SK-N-SH treated with all-trans-retinoic acid at 6 μM for 48 hours (cell line): ENCODE measurements around the gene TLCD1.
"Not testable (repeated sequence)": the region's sequence is repeated elsewhere in the genome, so short reads cannot be mapped to it uniquely, and the experiment has no call there.

ENCODE experiments used
- ATAC-seq: fragments of 200-7000 bp; cut with Tn5 transposase; 3 replicates; pipeline ENCODE4 v1.9.1; 2020; ENCODE audit warnings: mild to moderate bottlenecking, moderate library complexity
- ARNTL ChIP-seq: fragments of 450-650 bp; formaldehyde crosslinking; IDR thresholded peaks from 2 replicates; pipeline ENCODE4 v1.5.0; 2020; ENCODE audit warnings: low read depth, mild to moderate bottlenecking, moderate library complexity, borderline replicate concordance
- BACH2 ChIP-seq: fragments of 250-450 bp; sonication (Bioruptor Pico); IDR thresholded peaks from 2 replicates; pipeline ENCODE4 v1.9.0; 2021; ENCODE audit warnings: mild to moderate bottlenecking, borderline replicate concordance
- CSDC2 ChIP-seq: fragments of 250-450 bp; sonication (Bioruptor Pico); IDR thresholded peaks from 2 replicates; pipeline ENCODE4 v1.5.0; 2020; ENCODE audit warnings: mild to moderate bottlenecking, moderate library complexity
- CSRNP3 ChIP-seq: fragments of 250-450 bp; sonication (Bioruptor Pico); IDR thresholded peaks from 2 replicates; pipeline ENCODE4 v1.5.1; 2021; ENCODE audit warnings: mild to moderate bottlenecking, moderate library complexity
- ESRRG ChIP-seq: fragments of 250-450 bp; sonication (Bioruptor Pico); IDR thresholded peaks from 2 replicates; pipeline ENCODE4 v1.6.1; 2021; ENCODE audit warnings: mild to moderate bottlenecking
- GLIS3 ChIP-seq: fragments of 250-450 bp; sonication (Bioruptor Pico); IDR thresholded peaks from 2 replicates; pipeline ENCODE4 v1.5.0; 2020; ENCODE audit warnings: mild to moderate bottlenecking, moderate library complexity
- ISL1 ChIP-seq: fragments of 250-450 bp; sonication (Bioruptor Pico); IDR thresholded peaks from 2 replicates; pipeline ENCODE4 v2.1.2; 2022; ENCODE audit warnings: mild to moderate bottlenecking, moderate library complexity
- OSR1 ChIP-seq: fragments of 250-450 bp; sonication (Bioruptor Pico); IDR thresholded peaks from 2 replicates; pipeline ENCODE4 v1.8.0; 2022; ENCODE audit warnings: moderate library complexity, mild to moderate bottlenecking, inconsistent platforms
- POU6F1 ChIP-seq: fragments of 250-450 bp; sonication (Bioruptor Pico); IDR thresholded peaks from 2 replicates; pipeline ENCODE4 v1.8.0; 2021; ENCODE audit warnings: low read depth, mild to moderate bottlenecking, moderate library complexity, borderline replicate concordance
- PPARA ChIP-seq: fragments of 250-450 bp; sonication (Bioruptor Pico); IDR thresholded peaks from 2 replicates; pipeline ENCODE4 v1.5.0; 2020; ENCODE audit warnings: mild to moderate bottlenecking, borderline replicate concordance
- RARB ChIP-seq: fragments of 250-450 bp; sonication (Bioruptor Pico); IDR thresholded peaks from 2 replicates; pipeline ENCODE4 v1.8.0; 2021; ENCODE audit warnings: mild to moderate bottlenecking, moderate library complexity
- SNAI2 ChIP-seq: fragments of 250-450 bp; sonication (Bioruptor Pico); IDR thresholded peaks from 2 replicates; pipeline ENCODE4 v1.5.0; 2020; ENCODE audit warnings: mild to moderate bottlenecking, moderate library complexity
- TCF4 ChIP-seq: fragments of 250-450 bp; sonication (Bioruptor Pico); IDR thresholded peaks from 2 replicates; pipeline ENCODE4 v1.8.0; 2021; ENCODE audit warnings: mild to moderate bottlenecking, moderate library complexity, borderline replicate concordance
- TOX ChIP-seq: fragments of 250-450 bp; sonication (Bioruptor Pico); IDR thresholded peaks from 2 replicates; pipeline ENCODE4 v1.8.0; 2021; ENCODE audit warnings: mild to moderate bottlenecking, moderate library complexity, borderline replicate concordance
- TSHZ2 ChIP-seq: fragments of 250-450 bp; sonication (Bioruptor Pico); IDR thresholded peaks from 2 replicates; pipeline ENCODE4 v1.5.0; 2020; ENCODE audit warnings: mild to moderate bottlenecking, moderate library complexity
- ZC3H10 ChIP-seq: fragments of 250-450 bp; sonication (Bioruptor Pico); IDR thresholded peaks from 2 replicates; pipeline ENCODE4 v1.5.1; 2021; ENCODE audit warnings: mild to moderate bottlenecking, moderate library complexity
- ZFP3 ChIP-seq: fragments of 250-450 bp; sonication (Bioruptor Pico); IDR thresholded peaks from 2 replicates; pipeline ENCODE4 v1.5.0; 2020; ENCODE audit warnings: mild to moderate bottlenecking, moderate library complexity
- ZFP30 ChIP-seq: fragments of 450-650 bp; formaldehyde crosslinking; IDR thresholded peaks from 2 replicates; pipeline ENCODE4 v1.5.0; 2022; ENCODE audit warnings: mild to moderate bottlenecking, moderate library complexity
- ZNF565 ChIP-seq: fragments of 450-650 bp; formaldehyde crosslinking; conservative IDR thresholded peaks from 2 replicates; pipeline ENCODE4 v1.5.0; 2020; ENCODE audit warnings: low read depth, mild to moderate bottlenecking, moderate library complexity
- ZNF70 ChIP-seq: fragments of 450-650 bp; formaldehyde crosslinking; IDR thresholded peaks from 2 replicates; pipeline ENCODE4 v1.5.0; 2020; ENCODE audit warnings: mild to moderate bottlenecking, moderate library complexity
- ZNF8 ChIP-seq: fragments of 450-650 bp; formaldehyde crosslinking; IDR thresholded peaks from 2 replicates; pipeline ENCODE4 v1.5.0; 2020; ENCODE audit warnings: mild to moderate bottlenecking, moderate library complexity
- TF ChIP-seq, protein P1 (sequence below): fragments of 250-450 bp; sonication (Bioruptor Pico); IDR thresholded peaks from 2 replicates; pipeline ENCODE4 v1.8.0; 2020; ENCODE audit warnings: mild to moderate bottlenecking, moderate library complexity, borderline replicate concordance
- TF ChIP-seq, protein P2 (sequence below): fragments of 250-450 bp; sonication (Bioruptor Pico); IDR thresholded peaks from 2 replicates; pipeline ENCODE4 v1.5.1; 2020; ENCODE audit warnings: low read depth, mild to moderate bottlenecking, moderate library complexity

TLCD1 gene

DNA sequence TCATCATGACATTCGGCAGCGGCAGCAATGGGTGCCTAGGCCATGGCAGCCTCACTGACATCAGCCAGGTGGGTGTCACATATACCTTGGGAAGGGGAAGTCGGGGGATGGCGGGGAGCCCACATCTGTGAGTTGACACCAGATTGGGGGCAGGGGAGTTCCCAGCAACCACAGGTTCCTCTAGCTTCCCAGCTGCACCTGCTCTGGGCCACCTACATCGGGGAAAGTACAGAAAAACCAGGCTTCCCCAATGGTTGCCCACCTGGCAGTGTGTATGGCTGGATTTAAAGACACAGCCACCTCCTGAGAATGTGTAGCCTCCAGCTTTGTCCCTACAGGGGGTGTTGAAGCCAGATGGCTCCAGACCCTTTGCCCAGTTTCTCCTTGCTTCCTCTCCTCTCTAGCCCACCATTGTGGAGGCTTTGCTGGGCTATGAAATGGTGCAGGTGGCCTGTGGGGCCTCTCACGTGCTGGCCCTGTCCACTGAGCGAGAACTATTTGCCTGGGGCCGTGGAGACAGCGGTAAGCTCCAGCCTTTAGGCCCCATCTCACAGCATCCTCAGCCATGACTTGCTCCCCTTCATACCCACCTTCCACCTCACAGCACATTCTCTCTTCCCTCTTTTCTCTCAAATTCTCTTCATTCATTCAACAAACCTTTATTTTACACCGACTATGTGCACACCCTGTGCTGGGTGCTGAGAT lies 12.8 kb upstream of the TLCD1 start:
- TF ChIP-seq OSR1 (CRISPR knock-in tag): no peak
- no peak for TF ChIP-seq ZNF565 (CRISPR knock-in tag)
- TF ChIP-seq ISL1 (CRISPR knock-in tag): no peak
- TF ChIP-seq ARNTL (CRISPR knock-in tag): no peak
- TF ChIP-seq ZNF70 (CRISPR knock-in tag): no peak
- no peak for TF ChIP-seq CSRNP3 (CRISPR knock-in tag)
- TF ChIP-seq, protein P1, sequence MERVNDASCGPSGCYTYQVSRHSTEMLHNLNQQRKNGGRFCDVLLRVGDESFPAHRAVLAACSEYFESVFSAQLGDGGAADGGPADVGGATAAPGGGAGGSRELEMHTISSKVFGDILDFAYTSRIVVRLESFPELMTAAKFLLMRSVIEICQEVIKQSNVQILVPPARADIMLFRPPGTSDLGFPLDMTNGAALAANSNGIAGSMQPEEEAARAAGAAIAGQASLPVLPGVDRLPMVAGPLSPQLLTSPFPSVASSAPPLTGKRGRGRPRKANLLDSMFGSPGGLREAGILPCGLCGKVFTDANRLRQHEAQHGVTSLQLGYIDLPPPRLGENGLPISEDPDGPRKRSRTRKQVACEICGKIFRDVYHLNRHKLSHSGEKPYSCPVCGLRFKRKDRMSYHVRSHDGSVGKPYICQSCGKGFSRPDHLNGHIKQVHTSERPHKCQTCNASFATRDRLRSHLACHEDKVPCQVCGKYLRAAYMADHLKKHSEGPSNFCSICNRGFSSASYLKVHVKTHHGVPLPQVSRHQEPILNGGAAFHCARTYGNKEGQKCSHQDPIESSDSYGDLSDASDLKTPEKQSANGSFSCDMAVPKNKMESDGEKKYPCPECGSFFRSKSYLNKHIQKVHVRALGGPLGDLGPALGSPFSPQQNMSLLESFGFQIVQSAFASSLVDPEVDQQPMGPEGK (CRISPR knock-in tag): no peak
- TF ChIP-seq ZFP30 (CRISPR knock-in tag): no peak
- no peak for ATAC-seq

DNA sequence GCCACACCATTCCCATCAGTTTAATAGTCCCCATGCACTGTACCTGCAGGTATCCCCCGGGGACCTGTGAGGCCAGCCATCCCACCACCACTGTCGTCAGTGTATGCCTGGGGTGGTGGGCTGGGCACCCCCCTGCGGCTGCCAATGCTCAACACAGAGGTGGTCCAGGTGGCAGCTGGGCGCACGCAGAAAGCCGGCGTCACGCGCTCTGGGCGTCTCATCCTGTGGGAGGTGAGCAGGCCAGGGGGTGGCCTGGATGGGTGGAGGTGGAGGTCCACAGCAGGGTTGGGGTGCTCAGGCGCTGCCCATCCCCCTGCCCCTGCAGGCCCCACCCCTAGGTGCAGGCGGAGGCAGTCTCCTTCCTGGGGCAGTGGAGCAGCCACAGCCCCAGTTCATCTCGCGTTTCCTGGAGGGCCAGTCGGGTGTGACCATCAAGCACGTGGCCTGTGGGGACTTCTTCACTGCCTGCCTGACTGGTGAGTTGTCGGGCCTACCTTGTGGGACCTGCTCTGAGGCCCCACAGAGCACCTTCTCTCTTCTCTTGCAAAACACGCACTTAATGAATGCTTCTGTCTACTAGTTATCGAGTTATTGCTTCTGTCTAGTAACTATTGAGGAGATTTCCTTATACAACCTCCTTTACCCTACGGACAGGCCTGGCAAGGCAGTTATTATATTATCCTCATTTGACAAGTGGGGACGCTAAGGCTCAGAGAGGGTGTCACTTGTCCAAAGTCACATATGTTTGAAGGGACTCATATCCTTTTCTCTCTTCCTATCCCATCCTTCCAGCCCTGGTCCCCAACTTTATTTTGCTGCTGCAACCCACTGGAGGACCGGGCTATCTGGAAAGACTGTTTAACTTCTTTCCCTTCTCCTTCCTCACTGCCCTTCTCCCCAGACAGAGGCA lies 12.0 kb upstream of the TLCD1 start:
- ATAC-seq: no peak
- TF ChIP-seq ZNF70 (CRISPR knock-in tag) (no peak), BACH2 (CRISPR knock-in tag) (no peak), ZFP30 (CRISPR knock-in tag) (no peak), SNAI2 (no peak), CSDC2 (CRISPR knock-in tag) (no peak), GLIS3 (no peak), ZFP3 (CRISPR knock-in tag) (no peak), TSHZ2 (no peak), RARB (CRISPR knock-in tag) (no peak), ZNF565 (CRISPR knock-in tag) (no peak), ZNF8 (CRISPR knock-in tag) (no peak)

- TF ChIP-seq RARB (CRISPR knock-in tag) (no peak), PPARA (no peak), ZNF565 (CRISPR knock-in tag) (no peak), GLIS3 (no peak), ESRRG (CRISPR knock-in tag) (no peak), SNAI2 (no peak), TCF4 (CRISPR knock-in tag) (no peak), ZFP3 (CRISPR knock-in tag) (no peak), ARNTL (CRISPR knock-in tag) (no peak), ZNF8 (CRISPR knock-in tag) (no peak), POU6F1 (CRISPR knock-in tag) (no peak), TOX (no peak), ZC3H10 (CRISPR knock-in tag) (no peak), ZNF70 (CRISPR knock-in tag) (no peak)
- TF ChIP-seq, protein P1 (CRISPR knock-in tag): no peak
- TF ChIP-seq, protein P2, sequence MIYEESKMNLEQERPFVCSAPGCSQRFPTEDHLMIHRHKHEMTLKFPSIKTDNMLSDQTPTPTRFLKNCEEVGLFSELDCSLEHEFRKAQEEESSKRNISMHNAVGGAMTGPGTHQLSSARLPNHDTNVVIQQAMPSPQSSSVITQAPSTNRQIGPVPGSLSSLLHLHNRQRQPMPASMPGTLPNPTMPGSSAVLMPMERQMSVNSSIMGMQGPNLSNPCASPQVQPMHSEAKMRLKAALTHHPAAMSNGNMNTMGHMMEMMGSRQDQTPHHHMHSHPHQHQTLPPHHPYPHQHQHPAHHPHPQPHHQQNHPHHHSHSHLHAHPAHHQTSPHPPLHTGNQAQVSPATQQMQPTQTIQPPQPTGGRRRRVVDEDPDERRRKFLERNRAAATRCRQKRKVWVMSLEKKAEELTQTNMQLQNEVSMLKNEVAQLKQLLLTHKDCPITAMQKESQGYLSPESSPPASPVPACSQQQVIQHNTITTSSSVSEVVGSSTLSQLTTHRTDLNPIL (CRISPR knock-in tag): no peak
- no peak for ATAC-seq
These were observed 11.3 kb upstream of the TLCD1 start for GRCh38 chr17:28737316-28737715.

GRCh38 chr17:28735913-28736769 lies 10.1 kb upstream of the TLCD1 start:
- ATAC-seq: not testable (repeated sequence)
